ENCODE measurements around the gene SEH1L. TPM values are rescaled to one million over a fixed set of nuclear protein-coding genes. Genes with fewer than 3 reads are reported as not detected.

Gene SEH1L
- total RNA-seq, 1 experiment from 2014 or later, result 39.5 TPM

DNA sequence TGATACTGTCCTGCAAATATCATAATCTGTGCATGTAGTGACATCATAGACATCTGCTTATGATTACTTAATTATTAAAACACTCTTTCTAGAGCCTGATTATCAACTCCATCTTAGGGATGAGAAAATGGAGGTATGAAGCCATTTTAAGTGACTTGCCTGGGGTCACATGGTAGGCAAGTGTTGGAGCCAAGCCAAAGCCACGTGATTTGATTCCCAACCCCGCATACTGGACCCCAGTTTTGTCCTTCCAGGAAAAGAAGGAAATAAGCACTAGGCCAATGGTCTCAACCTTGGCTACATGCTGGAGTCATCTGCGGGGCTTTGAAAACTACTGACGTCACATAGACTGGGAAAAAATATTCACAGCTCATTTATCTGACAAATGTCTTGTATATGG, 19.6 kb upstream of the SEH1L start:
- H3K27ac ChIP-seq, result no peak overlapping the region
- H3K9me3 ChIP-seq (replicated peaks), result no peaks in the 10 kb centered on the region
- no peak for DNase-seq (ENCODE audit: low read depth in 1 of 2, low spot score in 2 of 2)

GRCh38 chr18:12928641-12929040, 19.2 kb upstream of the SEH1L start:
- no peak overlapping the region for H3K4me3 ChIP-seq
- no peaks in the 10 kb centered on the region for H3K27me3 ChIP-seq (replicated peaks)
- no peaks in the 10 kb centered on the region for H3K9me3 ChIP-seq (replicated peaks)
- no peaks in the 10 kb centered on the region for H3K36me3 ChIP-seq
- no peak overlapping the region for H3K27ac ChIP-seq
- peaks cover 5% of the 10 kb centered on the region for H3K4me1 ChIP-seq (replicated peaks)
- no peak for DNase-seq (ENCODE audit: low read depth in 1 of 2, low spot score in 2 of 2)

More for the DNA sequence above, 19.6 kb upstream of the SEH1L start:
- Histone ChIP-seq H3K36me3 (no peaks in the 10 kb centered on the region), H3K4me1 (replicated peaks) (peaks cover 1% of the 10 kb centered on the region), H3K27me3 (replicated peaks) (no peaks in the 10 kb centered on the region), H3K4me3 (no peak overlapping the region)

- Histone ChIP-seq H3K36me3 (no peaks in the 10 kb centered on the region), H3K4me1 (replicated peaks) (peaks cover 12% of the 10 kb centered on the region), H3K9me3 (replicated peaks) (no peaks in the 10 kb centered on the region), H3K27ac (no peak overlapping the region), H3K27me3 (replicated peaks) (no peaks in the 10 kb centered on the region), H3K4me3 (no peak overlapping the region)
- no peak for DNase-seq (ENCODE audit: low read depth in 1 of 2, low spot score in 2 of 2)
Observed at GRCh38 chr18:12929477-12930083, 18.2 kb upstream of the SEH1L start.

- Histone ChIP-seq H3K27ac (no peak overlapping the region), H3K4me3 (no peak overlapping the region), H3K9me3 (replicated peaks) (no peaks in the 10 kb centered on the region), H3K36me3 (no peaks in the 10 kb centered on the region), H3K27me3 (replicated peaks) (no peaks in the 10 kb centered on the region), H3K4me1 (replicated peaks) (peaks cover 14% of the 10 kb centered on the region)
- no peak for DNase-seq (ENCODE audit: low read depth in 1 of 2, low spot score in 2 of 2)
Observed at GRCh38 chr18:12930376-12930775, 17.4 kb upstream of the SEH1L start.

- DNase-seq (ENCODE audit: low read depth in 1 of 2, low spot score in 2 of 2), result no peak
- H3K27ac ChIP-seq, result no peak overlapping the region
- no peaks in the 10 kb centered on the region for H3K9me3 ChIP-seq (replicated peaks)
- H3K4me3 ChIP-seq, result no peak overlapping the region
- no peaks in the 10 kb centered on the region for H3K27me3 ChIP-seq (replicated peaks)
- H3K36me3 ChIP-seq, result no peaks in the 10 kb centered on the region
- peaks cover 14% of the 10 kb centered on the region for H3K4me1 ChIP-seq (replicated peaks)
Observed at GRCh38 chr18:12930908-12931307, 16.9 kb upstream of the SEH1L start.

- Histone ChIP-seq H3K4me3 (no peak overlapping the region), H3K27ac (no peak overlapping the region), H3K9me3 (replicated peaks) (no peaks in the 10 kb centered on the region), H3K27me3 (replicated peaks) (no peaks in the 10 kb centered on the region), H3K36me3 (no peaks in the 10 kb centered on the region), H3K4me1 (replicated peaks) (peaks cover 14% of the 10 kb centered on the region)
- DNase-seq (ENCODE audit: low read depth in 1 of 2, low spot score in 2 of 2), result no peak
Observed at GRCh38 chr18:12933327-12933726, 14.5 kb upstream of the SEH1L start.

DNA sequence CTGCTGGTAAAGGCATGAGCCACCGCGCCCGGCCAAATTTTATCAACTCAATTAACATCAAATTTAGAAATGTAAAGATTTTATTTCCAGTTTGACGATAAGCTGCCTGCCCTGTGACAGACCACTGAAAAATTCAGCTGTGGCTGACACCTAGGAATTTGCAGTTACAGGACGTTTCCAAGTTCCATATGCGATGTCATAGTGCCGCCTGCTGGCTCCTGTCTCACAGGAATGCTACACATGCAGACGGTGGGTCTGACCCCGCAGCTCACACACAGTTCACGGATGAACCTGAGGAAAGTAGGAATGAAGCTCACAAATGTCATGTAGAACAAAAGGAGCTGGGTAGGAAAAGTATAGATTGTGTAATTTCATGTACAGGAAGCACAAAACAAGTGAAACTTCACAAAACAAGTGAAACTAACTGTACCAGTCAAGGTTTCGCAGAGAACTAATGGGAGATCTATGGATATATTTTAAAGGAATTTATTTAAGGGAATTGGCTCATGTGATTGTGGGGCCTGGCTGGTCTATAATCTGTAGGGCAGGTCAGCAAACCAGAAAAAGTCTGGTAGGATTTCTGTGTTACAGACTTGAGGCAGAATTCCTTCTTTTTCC, 13.2 kb upstream of the SEH1L start:
- H3K36me3 ChIP-seq, result no peaks in the 10 kb centered on the region
- no peak overlapping the region for H3K27ac ChIP-seq
- DNase-seq (ENCODE audit: low read depth in 1 of 2, low spot score in 2 of 2), result peak; percentile 66 to 85
- no peaks in the 10 kb centered on the region for H3K27me3 ChIP-seq (replicated peaks)
- no peaks in the 10 kb centered on the region for H3K9me3 ChIP-seq (replicated peaks)
- peaks cover 14% of the 10 kb centered on the region for H3K4me1 ChIP-seq (replicated peaks)
- H3K4me3 ChIP-seq, result no peak overlapping the region

DNA sequence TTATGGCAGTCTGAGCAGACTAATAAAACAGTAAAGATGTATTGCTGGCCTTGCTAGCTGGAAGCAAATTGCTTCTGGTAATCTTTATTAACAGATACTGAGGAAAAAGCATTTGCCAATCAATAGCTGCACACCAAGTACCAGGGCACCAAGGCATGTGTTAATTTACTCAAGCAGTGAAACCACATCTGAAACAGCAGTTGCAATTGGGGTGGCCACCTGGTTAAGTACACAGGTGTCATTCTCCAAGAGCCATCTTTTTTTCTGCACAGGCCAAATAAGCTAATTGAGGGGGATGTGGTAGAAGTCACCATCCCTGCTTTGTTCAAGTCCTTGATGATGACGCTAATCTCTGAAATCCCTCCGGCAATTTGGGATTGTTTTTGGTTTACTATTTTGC, 8.6 kb upstream of the SEH1L start:
- no peak for DNase-seq (ENCODE audit: low read depth in 1 of 2, low spot score in 2 of 2)
- H3K27me3 ChIP-seq (replicated peaks), result no peaks in the 10 kb centered on the region
- no peak overlapping the region for H3K27ac ChIP-seq
- no peak overlapping the region for H3K4me3 ChIP-seq
- H3K36me3 ChIP-seq, result no peaks in the 10 kb centered on the region
- no peaks in the 10 kb centered on the region for H3K9me3 ChIP-seq (replicated peaks)
- H3K4me1 ChIP-seq (replicated peaks), result peaks cover 8% of the 10 kb centered on the region

GRCh38 chr18:12943215-12943614, 4.6 kb upstream of the SEH1L start:
- no peaks in the 10 kb centered on the region for H3K9me3 ChIP-seq (replicated peaks)
- DNase-seq (ENCODE audit: low read depth in 1 of 2, low spot score in 2 of 2), result no peak
- H3K4me3 ChIP-seq, result no peak overlapping the region
- H3K27me3 ChIP-seq (replicated peaks), result no peaks in the 10 kb centered on the region
- H3K27ac ChIP-seq, result no peak overlapping the region
- H3K36me3 ChIP-seq, result peaks cover 3% of the 10 kb centered on the region; the same call in 1 of the 2 replicates
- H3K4me1 ChIP-seq (replicated peaks), result peaks cover 12% of the 10 kb centered on the region

DNA sequence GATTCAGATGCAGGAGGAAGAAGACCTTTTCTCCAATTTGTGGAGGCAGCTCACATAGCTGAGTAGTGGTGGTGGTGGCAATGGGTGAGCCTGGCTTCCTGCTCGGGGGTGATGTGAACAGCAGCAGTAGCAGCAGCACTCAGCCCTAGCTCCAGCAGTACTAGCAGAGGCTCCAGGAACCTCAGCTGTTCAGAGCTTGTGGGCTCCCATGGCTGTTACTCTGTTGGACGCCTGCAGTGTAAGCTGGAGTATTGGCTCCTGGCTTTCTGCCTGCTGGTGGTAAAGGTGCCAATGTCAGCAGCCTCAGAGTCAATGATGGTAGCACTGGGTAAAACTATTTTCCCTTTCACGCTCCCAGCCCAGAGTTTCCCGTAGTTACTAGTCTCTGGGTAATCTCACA, 3.1 kb upstream of the SEH1L start:
- Histone ChIP-seq H3K4me1 (replicated peaks) (peaks cover 20% of the 10 kb centered on the region), H3K27ac (no peak overlapping the region), H3K36me3 (peaks cover 9% of the 10 kb centered on the region; the same call in 1 of the 2 replicates), H3K9me3 (replicated peaks) (no peaks in the 10 kb centered on the region), H3K27me3 (replicated peaks) (no peaks in the 10 kb centered on the region), H3K4me3 (no peak overlapping the region)
- no peak for DNase-seq (ENCODE audit: low read depth in 1 of 2, low spot score in 2 of 2)

DNA sequence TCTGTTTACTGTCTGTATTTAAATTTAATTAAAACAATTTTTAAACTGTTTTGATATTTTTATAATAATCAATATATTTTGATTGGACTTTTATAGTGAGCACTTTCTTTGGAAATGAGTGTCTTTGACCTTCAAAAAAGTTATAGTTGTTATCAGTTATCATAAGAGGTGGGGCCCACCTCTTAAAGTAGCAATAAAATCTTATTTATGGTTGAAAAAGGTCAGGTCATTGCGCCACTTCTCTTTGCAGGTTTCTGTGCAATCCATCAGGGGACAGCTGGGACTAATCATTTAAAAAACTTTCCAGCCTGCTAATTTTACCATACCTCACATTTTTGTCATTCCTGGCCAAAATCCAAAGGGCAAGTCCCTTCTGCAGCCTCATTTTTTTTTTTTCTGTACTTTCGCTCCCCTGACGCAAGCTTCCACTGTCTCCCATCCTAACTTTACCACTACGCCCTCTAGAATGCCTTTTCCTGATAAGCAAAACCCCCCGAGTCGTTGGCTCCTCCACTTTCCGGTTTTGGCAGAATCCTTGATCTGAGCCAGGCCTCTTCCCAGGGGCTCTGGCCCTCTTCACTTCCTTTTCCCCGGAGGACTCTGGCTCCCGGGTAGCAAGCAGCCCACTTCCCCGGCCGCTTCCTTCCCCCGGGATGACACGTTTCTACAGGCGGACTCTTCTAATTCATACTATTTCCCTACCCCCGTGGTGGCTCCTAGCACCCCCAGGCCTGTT, 1.1 kb upstream of the SEH1L start:
- peak overlapping the region; percentile 93 for H3K27ac ChIP-seq
- DNase-seq (ENCODE audit: low read depth in 1 of 2, low spot score in 2 of 2), result peak; percentile 72 to 86
- peaks cover 12% of the 10 kb centered on the region for H3K36me3 ChIP-seq
- H3K4me1 ChIP-seq (replicated peaks), result peaks cover 20% of the 10 kb centered on the region
- H3K4me3 ChIP-seq, result peak overlapping the region; percentile 75
- no peaks in the 10 kb centered on the region for H3K9me3 ChIP-seq (replicated peaks)
- H3K27me3 ChIP-seq (replicated peaks), result no peaks in the 10 kb centered on the region

DNA sequence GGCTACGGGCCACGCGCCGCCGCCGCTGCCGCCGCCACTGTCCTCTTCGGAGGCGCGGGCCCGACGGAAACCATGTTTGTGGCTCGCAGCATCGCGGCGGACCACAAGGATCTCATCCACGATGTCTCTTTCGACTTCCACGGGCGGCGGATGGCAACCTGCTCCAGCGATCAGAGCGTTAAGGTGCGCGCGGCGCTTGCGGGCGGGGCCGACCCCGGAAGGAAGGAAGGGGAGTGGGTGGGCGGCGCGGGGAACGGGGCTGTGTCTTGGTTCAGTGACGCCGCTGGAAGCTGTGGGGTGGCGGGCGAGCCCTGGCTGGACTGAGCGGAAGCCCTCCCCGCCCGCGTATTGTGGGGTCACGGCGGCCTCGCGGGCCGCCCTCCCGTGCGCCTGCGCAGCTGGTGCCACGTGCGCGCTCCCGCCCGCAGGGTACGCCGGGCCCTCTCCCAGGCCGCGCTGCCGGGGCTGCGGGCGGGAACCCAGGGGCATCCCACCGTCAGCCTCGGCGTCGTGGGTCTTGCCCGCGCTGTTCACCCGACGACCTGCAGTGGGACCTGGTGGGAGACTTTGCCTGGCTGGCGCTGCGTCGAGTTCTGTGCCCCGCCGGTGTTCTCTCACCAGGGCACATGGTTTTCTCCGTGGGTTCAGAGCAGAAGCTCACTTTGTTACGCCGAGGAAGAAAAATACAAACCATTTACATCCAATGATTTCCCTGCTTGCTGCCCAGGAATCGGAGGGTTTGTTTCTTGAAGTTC, 416 bp downstream of the SEH1L start:
- H3K9me3 ChIP-seq (replicated peaks), result no peaks in the 10 kb centered on the region
- peak; percentile 96 to 98 for DNase-seq (ENCODE audit: low read depth in 1 of 2, low spot score in 2 of 2)
- peaks cover 18% of the 10 kb centered on the region for H3K4me1 ChIP-seq (replicated peaks)
- H3K27ac ChIP-seq, result peak overlapping the region; percentile 66
- no peaks in the 10 kb centered on the region for H3K27me3 ChIP-seq (replicated peaks)
- H3K36me3 ChIP-seq, result peaks cover 17% of the 10 kb centered on the region
- peak overlapping the region; percentile 75 for H3K4me3 ChIP-seq

DNA sequence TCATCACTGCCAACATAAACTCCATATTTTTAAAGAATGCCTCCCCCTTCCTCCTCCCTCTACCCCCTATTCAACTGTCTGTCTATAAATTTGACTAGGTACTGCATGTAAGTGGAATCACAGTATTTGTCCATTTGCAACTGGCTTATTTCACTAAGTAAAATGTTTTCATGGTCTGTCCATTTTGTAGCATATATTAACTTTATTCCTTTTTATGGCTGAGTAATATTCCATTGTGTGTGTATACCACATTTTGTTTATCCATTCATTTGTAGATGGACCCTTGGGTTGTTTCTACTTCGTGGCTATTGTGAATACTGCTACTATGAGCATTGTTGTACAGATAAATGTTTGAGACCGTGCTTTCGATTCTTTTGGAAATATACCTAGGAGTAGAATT, 10.7 kb downstream of the SEH1L start:
- Histone ChIP-seq H3K27ac (no peak overlapping the region), H3K4me1 (replicated peaks) (no peaks in the 10 kb centered on the region), H3K4me3 (no peak overlapping the region), H3K9me3 (replicated peaks) (no peaks in the 10 kb centered on the region; the same call in 1 of the 2 replicates), H3K36me3 (peaks cover 44% of the 10 kb centered on the region), H3K27me3 (replicated peaks) (no peaks in the 10 kb centered on the region)
- no peak for DNase-seq (ENCODE audit: low read depth in 1 of 2, low spot score in 2 of 2)

DNA sequence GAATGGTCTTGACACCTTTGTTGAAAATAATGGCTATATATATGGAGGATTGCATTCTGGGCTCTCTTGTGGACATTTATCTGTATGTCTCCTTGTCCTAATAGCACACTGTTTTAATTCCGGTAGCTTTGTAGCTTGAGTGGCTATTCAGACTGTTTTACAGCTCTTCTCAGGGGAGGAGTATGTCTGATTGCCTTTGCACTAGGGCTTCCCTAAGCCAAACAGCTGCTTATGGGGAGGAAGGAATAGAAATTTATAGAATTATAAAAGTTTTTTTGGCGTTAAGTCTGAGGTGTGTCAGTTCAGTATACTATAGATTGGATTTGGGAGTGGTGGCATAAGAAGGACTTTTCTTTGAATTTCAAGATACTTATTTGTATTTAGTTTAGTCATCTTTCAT, 12.6 kb downstream of the SEH1L start:
- Histone ChIP-seq H3K27ac (no peak overlapping the region), H3K4me1 (replicated peaks) (no peaks in the 10 kb centered on the region)

More for the DNA sequence above, 12.6 kb downstream of the SEH1L start:
- Histone ChIP-seq H3K36me3 (peaks cover 51% of the 10 kb centered on the region), H3K27me3 (replicated peaks) (no peaks in the 10 kb centered on the region), H3K4me3 (no peak overlapping the region), H3K9me3 (replicated peaks) (no peaks in the 10 kb centered on the region; the same call in 1 of the 2 replicates)
- DNase-seq (ENCODE audit: low read depth in 1 of 2, low spot score in 2 of 2), result no peak

Measured in SJSA1 (cell line).